ENCODE data around the gene PALD1.

PALD1 gene

GRCh38 chr10:70508912-70509756, 30.6 kb downstream of the PALD1 start:
- DNase-seq, result peak; percentile 25

GRCh38 chr10:70509757-70510147, 31.2 kb downstream of the PALD1 start:
- DNase-seq, result no peak

DNA sequence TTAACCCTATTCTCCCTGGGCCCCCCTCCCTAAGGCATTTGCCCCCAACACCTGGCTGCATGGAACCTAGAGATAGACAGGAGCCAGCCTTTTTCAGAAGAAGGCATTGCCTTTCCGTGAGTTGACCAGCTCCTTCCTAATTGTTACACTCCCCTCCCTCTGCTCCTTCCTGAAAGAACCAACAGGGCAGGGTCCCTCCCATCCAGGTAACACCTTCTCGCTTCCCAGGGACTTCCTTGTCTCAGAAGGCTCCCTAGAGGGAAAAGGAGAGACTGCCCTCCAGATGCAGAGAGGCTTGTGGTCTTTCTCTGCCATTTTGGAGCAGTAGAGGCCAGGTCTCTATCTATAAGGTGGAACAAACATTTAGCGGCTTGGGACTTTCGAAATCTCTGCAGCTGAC, 31.9 kb downstream of the PALD1 start:
- no peak for DNase-seq

GRCh38 chr10:70510904-70511303, 32.3 kb downstream of the PALD1 start:
- DNase-seq, result no peak

- no peak for DNase-seq
Observed at GRCh38 chr10:70512149-70512639, 33.6 kb downstream of the PALD1 start.

- no peak for DNase-seq
Observed at GRCh38 chr10:70513848-70514309, 35.3 kb downstream of the PALD1 start.

- DNase-seq, result no peak
Observed at GRCh38 chr10:70514591-70514990, 36.0 kb downstream of the PALD1 start.

GRCh38 chr10:70515035-70515667, 36.6 kb downstream of the PALD1 start:
- DNase-seq, result no peak

GRCh38 chr10:70518695-70519094, 40.1 kb downstream of the PALD1 start:
- no peak for DNase-seq

- no peak for DNase-seq
Observed at GRCh38 chr10:70523057-70523456, 44.5 kb downstream of the PALD1 start.

- no peak for DNase-seq
Observed at GRCh38 chr10:70523549-70523948, 45.0 kb downstream of the PALD1 start.

- no peak for DNase-seq
Observed at GRCh38 chr10:70528314-70528713, 49.7 kb downstream of the PALD1 start.

DNA sequence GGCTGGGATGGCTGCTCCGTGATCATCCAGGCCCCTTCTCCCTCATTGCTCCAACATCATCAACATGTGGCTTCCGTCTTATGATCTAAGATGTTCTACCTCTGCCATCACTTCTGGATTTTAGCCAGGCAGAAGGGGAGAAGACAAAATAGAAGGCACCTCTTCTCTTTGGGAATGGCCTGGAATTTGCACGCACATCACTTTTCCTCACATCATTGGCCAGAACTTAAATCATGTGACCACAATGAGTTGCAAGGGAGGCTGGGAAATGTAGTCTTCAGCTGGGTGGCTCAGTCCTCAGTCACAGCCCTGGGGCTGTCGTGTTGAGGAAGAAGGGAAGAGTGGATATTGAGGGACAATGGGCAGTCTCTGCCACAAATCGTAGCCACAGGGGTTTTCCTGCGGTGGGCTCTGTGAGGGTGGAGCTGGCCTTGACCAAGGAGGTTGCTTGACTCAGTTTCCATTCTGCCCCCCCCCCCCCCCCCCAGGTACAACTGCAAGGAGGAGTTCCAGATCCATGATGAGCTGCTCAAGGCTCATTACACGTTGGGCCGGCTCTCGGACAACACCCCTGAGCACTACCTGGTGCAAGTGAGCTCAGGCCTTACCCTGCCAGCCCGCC, 50.3 kb downstream of the PALD1 start:
- DNase-seq, result no peak

DNA sequence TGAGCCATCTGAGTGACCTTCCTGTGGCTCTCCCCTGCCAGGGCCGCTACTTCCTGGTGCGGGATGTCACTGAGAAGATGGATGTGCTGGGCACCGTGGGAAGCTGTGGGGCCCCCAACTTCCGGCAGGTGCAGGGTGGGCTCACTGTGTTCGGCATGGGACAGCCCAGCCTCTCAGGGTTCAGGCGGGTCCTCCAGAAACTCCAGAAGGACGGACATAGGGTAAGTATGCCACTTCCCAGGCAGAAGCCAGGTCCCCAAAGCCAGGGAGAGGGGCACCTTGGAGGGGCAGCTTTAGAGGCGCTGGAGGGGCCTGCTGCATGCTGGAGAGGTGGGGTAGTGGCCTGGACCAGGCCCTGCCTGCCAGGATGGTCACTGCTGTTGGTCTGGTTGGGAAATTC, 51.3 kb downstream of the PALD1 start:
- no peak for DNase-seq

DNA sequence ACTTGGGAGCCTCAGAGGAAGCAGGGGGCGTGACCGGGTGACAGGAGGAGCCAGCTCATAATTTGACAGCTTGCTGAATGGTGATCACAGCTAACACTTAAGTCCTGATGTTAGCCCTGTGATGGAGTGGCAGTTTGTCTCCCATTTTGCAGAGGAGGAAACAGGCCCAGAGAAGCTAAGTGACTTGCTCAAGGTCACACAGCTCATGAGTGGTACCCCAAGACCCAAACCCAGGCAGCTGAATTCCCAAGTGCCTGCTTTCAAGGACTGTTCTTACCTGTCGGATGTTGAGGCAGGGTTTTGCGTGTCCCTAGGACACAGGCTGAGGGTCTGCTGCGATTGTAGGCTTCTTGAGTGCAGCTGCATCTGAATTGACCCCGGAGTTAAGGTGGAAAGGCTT, 51.7 kb downstream of the PALD1 start:
- no peak for DNase-seq

DNA sequence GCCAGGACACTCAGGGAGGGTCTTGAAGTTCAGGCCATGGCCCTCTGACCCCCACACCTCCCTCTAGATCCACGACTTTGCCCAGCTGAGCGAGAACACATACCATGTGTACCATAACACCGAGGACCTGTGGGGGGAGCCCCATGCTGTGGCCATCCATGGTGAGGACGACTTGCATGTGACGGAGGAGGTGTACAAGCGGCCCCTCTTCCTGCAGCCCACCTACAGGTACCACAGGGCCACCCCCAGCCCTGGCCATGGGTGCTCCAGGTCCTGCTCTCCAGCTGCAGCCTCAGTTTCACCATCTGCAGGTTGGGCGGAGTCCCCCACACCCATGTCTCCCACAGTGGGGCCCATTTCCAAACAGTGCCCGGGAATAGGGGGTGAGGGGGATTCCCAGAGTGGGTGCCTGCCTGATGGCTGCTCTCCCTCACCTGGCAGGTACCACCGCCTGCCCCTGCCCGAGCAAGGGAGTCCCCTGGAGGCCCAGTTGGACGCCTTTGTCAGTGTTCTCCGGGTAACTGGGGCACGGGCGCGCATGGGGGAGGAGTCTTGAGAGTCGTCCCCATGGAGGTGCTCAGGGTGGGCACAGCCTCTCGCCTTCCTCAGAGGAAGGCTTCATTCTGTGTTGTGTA, 54.1 kb downstream of the PALD1 start:
- no peak for DNase-seq

DNA sequence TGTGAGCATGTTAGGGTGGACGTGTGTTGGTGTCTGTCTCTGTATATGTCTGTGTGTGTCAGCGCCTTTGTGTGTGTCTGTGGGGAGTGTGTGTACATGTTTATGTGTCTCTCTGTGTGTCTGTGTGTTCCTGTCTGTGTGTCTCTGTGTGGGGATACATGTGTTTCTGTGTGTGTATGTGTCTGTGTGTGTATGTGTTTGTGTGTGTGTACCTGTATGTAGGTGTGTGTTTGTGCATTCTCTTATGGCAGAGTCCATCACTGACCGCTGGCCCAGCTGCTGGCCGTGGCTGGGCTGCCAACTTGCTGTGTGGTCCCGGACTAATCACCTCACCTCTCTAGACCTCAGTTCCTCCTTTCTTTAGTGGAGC, 54.6 kb downstream of the PALD1 start:
- no peak for DNase-seq

- DNase-seq, result no peak
Observed at GRCh38 chr10:70534281-70534680, 55.7 kb downstream of the PALD1 start.

GRCh38 chr10:70535001-70535400, 56.4 kb downstream of the PALD1 start:
- DNase-seq, result no peak

DNA sequence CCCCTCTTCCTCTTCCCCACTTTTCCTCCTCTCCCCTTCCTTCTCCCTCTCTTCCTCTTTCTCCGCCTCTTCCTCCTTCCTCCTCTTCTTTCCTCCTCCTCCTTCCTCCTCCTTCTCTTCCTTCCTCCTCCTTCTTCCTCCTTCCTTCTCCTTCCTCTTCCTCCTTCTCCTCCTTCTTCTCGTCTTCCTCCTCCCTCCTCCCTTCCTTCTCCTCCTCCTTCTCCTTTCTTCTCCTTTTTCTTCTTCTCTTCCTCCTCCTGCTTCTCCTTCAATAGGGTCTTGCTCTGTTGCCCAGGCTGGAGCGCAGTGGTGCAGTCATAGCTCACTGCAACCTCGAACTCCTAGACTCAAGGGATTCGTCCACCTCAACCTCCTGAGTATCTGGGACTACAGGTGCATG, 56.9 kb downstream of the PALD1 start:
- DNase-seq, result no peak

DNA sequence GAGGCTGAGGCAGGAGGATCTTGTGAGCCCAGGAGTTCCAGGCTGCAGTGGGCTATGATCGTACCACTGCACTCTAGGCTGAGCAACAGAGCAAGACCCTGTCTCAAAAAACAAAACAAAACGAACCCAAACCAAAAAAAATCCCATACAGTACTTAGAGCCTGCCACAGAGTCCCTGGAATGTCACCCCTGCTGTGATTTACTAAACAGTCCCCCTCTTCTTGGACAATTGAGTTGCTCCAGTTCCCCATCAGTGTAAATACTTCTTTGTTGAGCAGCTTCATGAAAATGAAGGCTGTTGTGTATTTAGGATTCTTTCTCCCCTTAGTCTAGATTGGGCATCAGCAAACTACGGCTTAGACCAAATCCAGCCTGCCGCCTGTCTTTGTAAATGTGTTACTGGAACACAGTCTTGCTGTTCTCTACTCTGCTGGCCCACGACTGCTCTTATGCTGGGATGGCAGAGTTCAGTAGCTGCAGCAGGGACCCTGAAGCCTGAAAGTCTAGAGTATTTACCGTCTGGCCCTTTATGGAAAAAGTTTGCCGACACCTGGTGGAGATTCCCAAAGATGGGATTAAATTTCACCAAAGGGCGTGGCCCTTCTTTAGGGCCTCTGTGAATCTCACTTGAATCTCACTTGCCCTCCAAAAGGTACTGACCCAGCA, 57.8 kb downstream of the PALD1 start:
- DNase-seq, result no peak

GRCh38 chr10:70537398-70538194, 59.0 kb downstream of the PALD1 start:
- no peak for DNase-seq

Data from NCI-H1092 (cell line).